Activated naive CD8-positive, alpha-beta T cell treated with anti-CD3 and anti-CD28 coated beads for 36 hours (primary cell): ENCODE results near the gene LASP1. TPM values are rescaled to one million over a fixed set of nuclear protein-coding genes. Genes with fewer than 3 reads are reported as not detected.

Experiments used
- DNase-seq: peaks from one replicate; pipeline ENCODE4 v3.0.0; 2021
- H3K27ac Mint-ChIP-seq: one replicate; pipeline ENCODE4 v1.8.0; 2022; ENCODE audit warnings: mild to moderate bottlenecking, moderate library complexity, mixed read lengths
- H3K27me3 Mint-ChIP-seq: one replicate; pipeline ENCODE4 v1.8.0; 2022; ENCODE audit warnings: mild to moderate bottlenecking, mixed read lengths
- H3K36me3 Mint-ChIP-seq: one replicate; pipeline ENCODE4 v1.8.0; 2021; ENCODE audit warnings: mild to moderate bottlenecking, mixed read lengths
- H3K4me1 Mint-ChIP-seq: one replicate; pipeline ENCODE4 v1.8.0; 2021; ENCODE audit warnings: mixed read lengths
- H3K4me3 Mint-ChIP-seq: one replicate; pipeline ENCODE4 v1.8.0; 2022; ENCODE audit warnings: mild to moderate bottlenecking, moderate library complexity, mixed read lengths
- H3K9me3 Mint-ChIP-seq: one replicate; pipeline ENCODE4 v1.8.0; 2022; ENCODE audit warnings: mixed read lengths
- total RNA-seq, 2 experiments: library from RNA; stranded (reverse); gene quantifications; one replicate each; pipeline ENCODE4 v1.2.3, GENCODE V29; 2021

The LASP1 gene
- total RNA-seq, 2 experiments from 2014 or later, result 131 TPM

DNA sequence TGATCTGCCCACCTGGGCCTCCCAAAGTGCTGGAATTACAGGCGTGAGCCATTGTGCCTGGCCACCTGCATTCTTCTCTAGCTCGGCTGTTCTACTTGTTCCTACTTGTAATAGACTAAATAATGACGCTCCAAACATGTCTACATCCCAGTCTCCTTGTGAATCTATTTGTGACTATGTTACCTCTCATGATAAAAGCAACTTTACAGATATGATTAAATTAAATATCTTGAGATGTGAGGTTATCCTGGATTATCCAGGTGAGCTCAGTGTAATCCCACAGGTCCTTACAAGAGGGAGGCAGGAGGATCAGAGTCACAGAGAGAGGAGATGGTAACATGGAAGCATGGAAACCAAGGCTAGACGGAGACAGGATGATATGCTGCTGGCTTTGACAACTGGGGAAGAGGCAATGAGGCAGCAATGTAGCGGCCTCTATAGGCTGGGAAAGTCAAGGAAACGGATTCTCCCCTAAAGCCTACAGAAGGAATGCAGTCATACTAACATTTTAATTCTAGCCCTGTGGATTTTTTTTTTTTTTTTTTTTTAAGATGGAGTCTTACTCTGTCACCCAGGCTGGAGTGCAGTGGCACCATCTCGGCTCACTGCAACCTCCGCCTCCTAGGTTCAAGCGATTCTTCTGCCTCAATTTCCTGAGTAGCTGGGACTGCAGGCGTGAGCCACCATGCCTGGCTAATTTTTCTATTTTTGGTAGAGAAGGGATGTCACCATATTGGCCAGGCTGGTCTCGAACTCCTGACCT is 5.0 kb upstream of the LASP1 start:
- peaks cover 25% of the 10 kb centered on the region for H3K4me1 Mint-ChIP-seq
- no peak for DNase-seq
- H3K36me3 Mint-ChIP-seq, result peaks cover 4% of the 10 kb centered on the region

GRCh38 chr17:38867179-38867967 is 2.5 kb upstream of the LASP1 start:
- Mint-ChIP-seq H3K27ac (peak overlapping the region; percentile 92), H3K9me3 (peaks cover 2% of the 10 kb centered on the region), H3K4me3 (peak overlapping the region; percentile 82), H3K27me3 (peaks cover 11% of the 10 kb centered on the region), H3K36me3 (peaks cover 16% of the 10 kb centered on the region), H3K4me1 (peaks cover 32% of the 10 kb centered on the region)
- DNase-seq, result peak; percentile 64

More for the DNA sequence above, 5.0 kb upstream of the LASP1 start:
- H3K9me3 Mint-ChIP-seq, result peaks cover 3% of the 10 kb centered on the region
- peaks cover 11% of the 10 kb centered on the region for H3K27me3 Mint-ChIP-seq
- no peak overlapping the region for H3K4me3 Mint-ChIP-seq
- H3K27ac Mint-ChIP-seq, result no peak overlapping the region

- Mint-ChIP-seq H3K27ac (peak overlapping the region; percentile 92), H3K4me1 (peaks cover 41% of the 10 kb centered on the region), H3K4me3 (peak overlapping the region; percentile 82), H3K9me3 (peaks cover 2% of the 10 kb centered on the region), H3K36me3 (peaks cover 19% of the 10 kb centered on the region), H3K27me3 (peaks cover 11% of the 10 kb centered on the region)
- DNase-seq, result peak; percentile 46
Measured at GRCh38 chr17:38867968-38868816, 1.7 kb upstream of the LASP1 start.

- Mint-ChIP-seq H3K4me1 (peaks cover 47% of the 10 kb centered on the region), H3K4me3 (peak overlapping the region; percentile 82), H3K36me3 (peaks cover 19% of the 10 kb centered on the region), H3K27ac (peak overlapping the region; percentile 92), H3K9me3 (peaks cover 2% of the 10 kb centered on the region), H3K27me3 (peaks cover 11% of the 10 kb centered on the region)
- DNase-seq, result peak; percentile 87
Measured at GRCh38 chr17:38868817-38869525, 887 bp upstream of the LASP1 start.

DNA sequence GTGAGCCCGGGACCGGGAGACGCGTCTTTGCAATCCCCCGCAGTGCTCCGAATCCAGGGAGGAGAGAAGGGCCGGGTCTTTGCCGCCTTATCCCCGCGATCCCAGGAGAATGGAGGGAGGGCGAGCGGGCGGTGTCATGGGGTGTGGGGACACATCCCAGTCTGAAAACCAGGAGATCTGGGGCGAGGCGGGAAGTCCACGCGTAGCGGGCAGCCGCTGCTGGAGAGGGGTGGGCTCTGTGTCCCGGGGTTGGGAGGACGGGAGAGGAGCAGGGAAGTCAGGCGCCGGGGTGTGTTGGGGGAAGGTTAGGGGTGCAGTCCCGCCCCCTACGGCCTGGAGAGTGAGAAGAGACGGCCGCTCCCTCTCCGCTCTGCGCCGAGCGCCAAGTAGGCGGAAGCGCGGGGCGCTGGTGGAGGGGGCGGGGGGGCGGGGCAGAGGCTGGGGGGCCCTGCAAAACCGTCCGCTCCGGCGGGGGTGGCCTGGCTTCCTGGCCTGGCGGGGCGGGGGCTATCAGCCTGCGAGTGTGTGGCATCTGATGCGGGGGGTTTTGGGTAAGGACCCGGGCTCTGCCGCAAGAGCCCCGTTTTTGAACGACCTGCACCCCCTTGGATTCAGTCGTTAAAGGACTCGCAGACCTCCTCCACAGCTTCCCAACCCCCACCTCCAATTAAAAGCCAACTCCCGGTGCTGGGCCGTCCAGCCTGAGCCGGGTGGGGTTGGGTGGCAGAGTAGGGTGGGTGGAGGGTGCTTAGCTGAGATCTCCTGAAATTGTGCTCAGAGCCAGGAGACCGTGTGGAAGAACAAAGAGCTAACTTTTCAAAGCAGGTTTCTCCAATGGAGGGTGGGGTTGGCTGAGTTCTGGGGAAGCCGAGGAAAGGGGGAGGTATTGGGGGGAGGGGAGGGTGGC is 654 bp downstream of the LASP1 start:
- H3K27me3 Mint-ChIP-seq, result peaks cover 11% of the 10 kb centered on the region
- H3K36me3 Mint-ChIP-seq, result peaks cover 19% of the 10 kb centered on the region
- DNase-seq, result peak; percentile 78

DNA sequence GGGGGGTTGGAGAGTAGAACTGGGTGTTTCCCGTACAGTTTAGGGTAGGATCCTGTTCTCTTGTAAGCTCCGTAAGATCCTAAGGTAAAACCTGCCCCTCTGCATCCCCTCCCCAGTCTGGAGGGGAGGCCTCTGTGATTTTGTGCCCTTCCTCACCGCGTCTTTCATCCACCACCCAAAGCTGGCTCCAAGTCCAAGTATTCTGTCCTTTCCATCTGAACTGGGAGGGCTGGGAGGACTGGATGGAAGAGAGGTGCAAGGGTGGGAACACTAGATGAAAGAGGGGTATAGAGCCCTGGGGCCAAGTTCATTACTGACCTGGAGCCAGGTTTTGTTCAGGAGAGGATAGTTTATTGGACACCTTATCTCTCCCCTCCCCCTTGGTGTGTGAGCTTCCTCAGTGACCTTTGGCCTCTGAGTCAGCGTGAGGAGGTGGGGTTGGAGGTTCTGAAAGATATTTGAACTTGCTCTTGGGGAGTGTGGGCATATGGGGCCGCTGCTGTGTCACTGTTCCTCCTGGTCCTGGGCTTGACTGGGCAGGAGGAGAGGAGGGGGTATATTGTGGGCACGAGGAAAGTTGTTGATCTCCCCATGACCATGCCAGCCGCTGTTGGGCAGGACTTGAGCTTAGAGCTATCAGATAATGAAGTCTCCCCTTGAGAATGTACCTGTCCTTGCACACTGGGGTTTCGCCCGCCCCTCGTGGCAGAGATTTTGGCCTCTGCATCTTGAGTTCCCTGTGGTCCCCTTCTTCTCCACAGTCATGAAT is 1.6 kb downstream of the LASP1 start:
- H3K4me1 Mint-ChIP-seq, result peaks cover 68% of the 10 kb centered on the region
- peak; percentile 78 for DNase-seq
- H3K36me3 Mint-ChIP-seq, result peaks cover 21% of the 10 kb centered on the region
- H3K27ac Mint-ChIP-seq, result peak overlapping the region; percentile 95
- peaks cover 11% of the 10 kb centered on the region for H3K27me3 Mint-ChIP-seq
- peaks cover 2% of the 10 kb centered on the region for H3K9me3 Mint-ChIP-seq
- H3K4me3 Mint-ChIP-seq, result peak overlapping the region; percentile 98

More for the DNA sequence above, 654 bp downstream of the LASP1 start:
- Mint-ChIP-seq H3K27ac (peak overlapping the region; percentile 95), H3K9me3 (peaks cover 2% of the 10 kb centered on the region), H3K4me3 (peak overlapping the region; percentile 98), H3K4me1 (peaks cover 62% of the 10 kb centered on the region)

GRCh38 chr17:38872027-38872511 is 2.2 kb downstream of the LASP1 start:
- peaks cover 2% of the 10 kb centered on the region for H3K9me3 Mint-ChIP-seq
- peaks cover 11% of the 10 kb centered on the region for H3K27me3 Mint-ChIP-seq
- no peak for DNase-seq
- peaks cover 73% of the 10 kb centered on the region for H3K4me1 Mint-ChIP-seq
- H3K27ac Mint-ChIP-seq, result peak overlapping the region; percentile 95
- peak overlapping the region; percentile 98 for H3K4me3 Mint-ChIP-seq
- peaks cover 27% of the 10 kb centered on the region for H3K36me3 Mint-ChIP-seq

GRCh38 chr17:38872671-38873385 is 3.0 kb downstream of the LASP1 start:
- Mint-ChIP-seq H3K9me3 (no peaks in the 10 kb centered on the region), H3K4me3 (peak overlapping the region; percentile 98), H3K27me3 (peaks cover 7% of the 10 kb centered on the region), H3K27ac (peak overlapping the region; percentile 95), H3K4me1 (peaks cover 73% of the 10 kb centered on the region), H3K36me3 (peaks cover 27% of the 10 kb centered on the region)
- no peak for DNase-seq

DNA sequence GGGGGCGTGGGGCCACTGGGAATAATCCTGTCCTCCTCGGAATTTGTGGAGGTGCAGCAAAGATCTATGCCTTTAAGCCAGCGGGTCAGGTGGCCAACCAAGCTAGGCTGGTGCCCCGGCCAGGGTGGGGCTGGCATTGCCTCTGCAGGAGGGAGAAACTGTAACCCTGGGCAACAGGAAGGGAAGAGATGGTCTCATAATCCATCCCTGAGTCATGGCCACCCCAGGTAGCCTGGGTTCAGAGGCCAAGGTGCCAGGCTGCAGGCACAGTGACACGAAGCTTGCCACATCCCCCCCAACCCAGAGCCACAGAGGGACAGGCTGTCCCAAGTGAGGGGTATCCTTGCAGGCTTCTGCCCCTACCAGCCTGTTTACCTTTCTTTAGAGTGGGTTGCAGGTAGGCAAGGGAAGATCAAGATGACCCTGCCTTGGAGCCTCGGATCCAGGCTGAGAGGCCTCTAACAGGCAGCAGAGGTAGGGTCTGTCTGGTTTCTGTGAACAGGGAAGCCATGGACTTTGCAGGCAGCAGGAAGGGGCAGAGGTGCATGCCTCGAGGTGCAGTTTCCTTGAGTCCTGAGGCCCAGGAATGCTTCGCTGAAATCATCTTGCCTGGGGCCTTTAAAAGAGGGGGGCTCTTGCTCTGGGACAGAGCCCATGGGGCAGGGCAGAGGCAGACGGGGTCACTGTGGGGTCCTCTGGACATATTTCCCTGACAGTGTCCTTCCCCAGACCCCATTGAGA is 4.0 kb downstream of the LASP1 start:
- Mint-ChIP-seq H3K27ac (peak overlapping the region; percentile 95), H3K27me3 (peaks cover 6% of the 10 kb centered on the region), H3K4me1 (peaks cover 74% of the 10 kb centered on the region), H3K9me3 (no peaks in the 10 kb centered on the region), H3K36me3 (peaks cover 36% of the 10 kb centered on the region), H3K4me3 (peak overlapping the region; percentile 29)
- DNase-seq, result no peak

DNA sequence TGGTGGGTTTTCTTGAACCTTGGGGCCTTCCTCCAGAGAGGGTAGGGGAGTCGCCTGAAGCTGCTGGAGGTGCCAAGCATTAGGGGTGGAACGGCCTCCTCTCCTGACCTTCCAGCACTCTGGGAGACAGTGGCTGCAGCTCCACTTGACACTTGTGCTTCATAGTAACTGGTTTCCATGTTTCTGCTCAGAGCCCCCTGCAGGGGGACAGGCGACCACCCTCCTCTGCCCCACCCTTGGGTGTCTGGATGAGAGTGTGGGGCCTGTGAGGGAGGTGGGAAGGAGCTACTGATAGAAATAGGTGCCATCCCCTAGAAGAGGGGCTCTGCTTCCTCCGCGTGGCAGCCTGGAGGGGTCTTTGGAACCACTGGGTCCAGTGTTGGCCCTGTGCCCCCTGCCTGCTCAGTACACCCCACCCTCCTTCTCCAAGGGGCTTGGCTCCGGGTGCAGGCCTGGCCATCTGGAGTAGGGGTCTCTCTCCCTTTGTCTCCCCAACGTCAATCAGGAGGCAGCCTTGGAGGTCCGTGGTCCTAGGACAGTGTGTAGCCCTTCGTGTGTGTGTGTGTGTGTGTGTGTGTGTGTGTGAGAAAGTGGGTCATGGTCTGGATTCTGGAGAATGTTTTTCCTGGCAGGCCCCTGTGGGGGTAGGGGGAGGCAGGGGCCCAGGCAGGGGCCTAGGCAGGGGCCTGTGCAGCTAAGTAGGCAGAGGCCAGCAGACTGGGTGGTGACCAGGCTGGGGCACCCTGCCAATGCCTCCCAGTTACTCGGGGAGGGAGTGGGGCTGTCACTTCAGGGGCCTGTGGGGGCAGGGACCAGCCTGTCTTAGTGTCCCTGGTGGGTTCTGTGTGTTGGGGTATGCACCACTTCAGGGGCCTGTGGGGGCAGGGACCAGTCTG is 4.9 kb downstream of the LASP1 start:
- Mint-ChIP-seq H3K4me1 (peaks cover 78% of the 10 kb centered on the region), H3K36me3 (peaks cover 38% of the 10 kb centered on the region), H3K27ac (peak overlapping the region; percentile 95), H3K27me3 (no peaks in the 10 kb centered on the region), H3K9me3 (no peaks in the 10 kb centered on the region), H3K4me3 (peak overlapping the region; percentile 16)
- DNase-seq, result no peak

DNA sequence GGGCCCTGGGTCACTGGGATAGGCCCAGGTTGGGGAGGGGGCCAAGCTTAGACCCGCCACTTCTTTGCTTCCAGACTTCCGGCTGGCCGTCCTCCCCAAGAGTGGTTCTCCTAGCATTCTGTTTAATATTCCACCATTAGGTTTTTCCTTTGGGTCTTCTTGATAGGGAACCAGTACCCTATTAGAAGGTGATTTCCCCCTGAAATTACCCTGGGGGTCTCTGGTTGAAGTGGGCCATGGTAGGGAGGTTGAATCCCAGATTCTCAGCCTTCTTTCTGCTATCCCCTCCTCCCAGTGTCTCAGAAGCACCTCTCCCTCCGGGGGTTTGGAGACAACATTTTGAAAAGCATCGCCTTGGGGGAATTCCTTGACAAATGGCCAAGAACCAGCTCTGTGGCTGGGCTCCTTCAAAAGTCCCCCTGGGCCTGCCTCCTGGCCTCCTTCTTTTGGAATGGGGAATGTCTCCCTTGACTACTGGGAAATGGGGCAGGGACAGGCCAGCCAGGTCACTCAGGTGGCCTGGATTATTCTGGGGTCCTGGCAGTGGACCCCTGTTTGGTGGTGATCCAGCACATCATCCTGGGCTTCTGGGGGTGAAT is 5.7 kb downstream of the LASP1 start:
- Mint-ChIP-seq H3K27me3 (no peaks in the 10 kb centered on the region), H3K4me3 (no peak overlapping the region), H3K27ac (peak overlapping the region; percentile 70), H3K9me3 (no peaks in the 10 kb centered on the region), H3K4me1 (peaks cover 86% of the 10 kb centered on the region), H3K36me3 (peaks cover 45% of the 10 kb centered on the region)
- no peak for DNase-seq
